ENCODE results near the gene RPS17.
"Not testable (repeated sequence)": the region's sequence is repeated elsewhere in the genome, so short reads cannot be mapped to it uniquely, and the experiment has no call there.

Gene RPS17

DNA sequence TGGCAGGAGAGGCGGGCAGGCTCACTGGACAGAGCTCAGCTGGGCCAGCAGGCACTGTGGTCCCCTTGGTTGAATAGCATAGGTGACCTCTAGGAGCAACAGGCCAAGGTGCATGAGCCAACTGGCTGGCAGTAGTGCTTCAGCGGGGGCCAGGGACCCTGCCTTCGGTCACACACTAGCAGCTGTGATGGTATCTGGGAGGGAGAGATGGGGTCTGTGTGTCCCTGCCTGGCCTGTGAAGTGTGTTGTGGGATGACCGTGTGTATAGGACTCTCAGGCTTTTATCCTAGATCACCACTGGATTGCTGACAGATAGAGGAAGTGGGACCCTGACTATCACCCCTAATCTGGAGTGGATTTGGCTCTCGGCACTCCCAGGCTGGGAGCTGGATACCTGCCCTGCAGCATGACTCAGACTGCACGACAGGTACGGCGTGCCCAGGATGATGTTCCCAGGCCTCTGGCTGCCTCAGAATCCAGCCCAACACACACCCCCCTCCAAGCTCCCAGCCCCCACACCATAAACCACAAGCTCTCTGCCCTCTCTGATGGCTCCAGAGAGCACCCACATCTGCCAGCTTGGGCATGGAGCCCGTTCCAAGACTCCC, 7.8 kb downstream of the RPS17 start:
- H3K27ac ChIP-seq, result peak overlapping the region; percentile 56; the same call in 1 of the 2 replicates
- TF ChIP-seq, protein P1, sequence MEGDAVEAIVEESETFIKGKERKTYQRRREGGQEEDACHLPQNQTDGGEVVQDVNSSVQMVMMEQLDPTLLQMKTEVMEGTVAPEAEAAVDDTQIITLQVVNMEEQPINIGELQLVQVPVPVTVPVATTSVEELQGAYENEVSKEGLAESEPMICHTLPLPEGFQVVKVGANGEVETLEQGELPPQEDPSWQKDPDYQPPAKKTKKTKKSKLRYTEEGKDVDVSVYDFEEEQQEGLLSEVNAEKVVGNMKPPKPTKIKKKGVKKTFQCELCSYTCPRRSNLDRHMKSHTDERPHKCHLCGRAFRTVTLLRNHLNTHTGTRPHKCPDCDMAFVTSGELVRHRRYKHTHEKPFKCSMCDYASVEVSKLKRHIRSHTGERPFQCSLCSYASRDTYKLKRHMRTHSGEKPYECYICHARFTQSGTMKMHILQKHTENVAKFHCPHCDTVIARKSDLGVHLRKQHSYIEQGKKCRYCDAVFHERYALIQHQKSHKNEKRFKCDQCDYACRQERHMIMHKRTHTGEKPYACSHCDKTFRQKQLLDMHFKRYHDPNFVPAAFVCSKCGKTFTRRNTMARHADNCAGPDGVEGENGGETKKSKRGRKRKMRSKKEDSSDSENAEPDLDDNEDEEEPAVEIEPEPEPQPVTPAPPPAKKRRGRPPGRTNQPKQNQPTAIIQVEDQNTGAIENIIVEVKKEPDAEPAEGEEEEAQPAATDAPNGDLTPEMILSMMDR (conservative IDR thresholded peaks at IDR 0.05), result no peak

DNA sequence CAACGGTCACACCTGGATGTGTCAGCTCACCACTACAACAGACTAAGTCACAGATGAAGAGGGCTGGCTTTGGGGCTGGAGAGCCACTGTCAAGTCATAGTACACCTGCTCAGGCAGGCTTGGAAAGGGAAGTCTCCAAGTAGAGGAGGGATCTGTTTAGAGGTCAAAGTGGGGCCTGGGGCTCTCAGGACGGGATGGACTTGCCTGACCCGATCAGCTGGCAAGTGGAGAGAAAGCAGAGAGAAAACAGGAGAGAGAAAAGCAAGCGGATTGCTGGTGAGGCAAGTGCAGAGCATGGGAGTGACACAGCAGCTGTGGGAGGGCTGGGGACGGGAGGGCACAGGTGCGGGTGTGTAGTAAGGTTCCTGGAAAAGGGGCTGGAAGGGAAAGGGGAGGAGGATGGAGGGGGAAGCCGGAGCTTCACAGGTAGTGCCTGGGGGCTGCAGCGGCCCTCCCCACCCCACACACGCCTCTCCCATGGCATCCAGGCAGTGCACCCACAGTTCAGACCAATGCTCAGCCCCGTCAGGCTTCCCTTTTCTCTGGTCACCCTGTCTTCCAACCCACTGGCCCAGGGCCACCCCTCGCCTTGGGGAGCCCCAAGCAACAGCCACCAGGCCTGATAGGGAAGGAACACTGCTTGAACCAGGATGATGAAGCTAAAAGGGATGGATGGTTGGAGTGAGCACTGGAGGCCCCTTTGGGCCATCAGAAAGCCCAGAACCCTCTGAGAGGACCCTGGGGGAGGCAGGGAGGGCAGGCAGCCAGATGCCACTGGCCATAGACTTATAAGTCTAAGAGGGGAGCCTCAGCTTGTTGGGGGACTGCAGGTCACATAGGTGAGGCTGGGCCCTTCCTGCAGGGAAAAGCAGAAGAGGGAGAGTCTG, 8.5 kb downstream of the RPS17 start:
- TF ChIP-seq, protein P1 (conservative IDR thresholded peaks at IDR 0.05), result no peak
- peak overlapping the region; percentile 56 for H3K27ac ChIP-seq

DNA sequence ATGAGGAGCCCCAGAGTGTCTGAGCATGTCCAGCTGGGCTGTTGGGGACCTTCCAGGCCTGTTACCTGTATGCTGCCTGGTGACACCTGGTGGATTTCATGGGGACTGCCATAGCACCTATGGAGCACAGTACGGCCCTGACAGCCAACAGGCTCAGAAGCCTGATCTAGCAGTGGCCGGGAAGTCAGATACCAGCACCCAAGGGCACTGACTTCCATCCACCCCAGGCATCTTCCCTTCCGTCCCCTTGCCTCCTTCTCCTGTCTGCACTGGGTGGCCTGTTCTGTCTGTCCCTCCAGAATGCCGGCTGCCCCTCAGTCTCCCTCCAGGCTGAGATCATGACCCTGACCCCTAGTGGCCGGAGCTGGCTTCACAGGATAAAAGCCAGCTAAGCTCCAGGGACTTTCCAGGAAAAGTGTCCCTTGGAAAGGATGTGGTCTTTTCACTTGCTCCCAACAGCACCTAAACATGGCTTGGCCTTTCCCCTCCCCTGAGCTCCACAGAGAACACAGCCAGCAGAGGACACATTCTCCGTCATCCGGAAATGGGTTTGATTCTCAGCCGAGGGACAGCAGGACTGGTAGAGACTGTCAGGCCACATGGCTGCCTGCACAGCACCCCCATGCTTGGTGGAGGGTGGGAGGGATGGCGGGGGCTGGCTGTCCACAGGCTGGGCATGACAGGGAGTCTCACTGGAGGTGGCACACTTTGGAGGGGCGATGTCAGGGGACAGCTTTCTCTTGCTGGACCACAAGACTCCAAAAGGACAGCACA, 9.5 kb downstream of the RPS17 start:
- TF ChIP-seq, protein P1 (conservative IDR thresholded peaks at IDR 0.05), result peak; percentile 99

DNA sequence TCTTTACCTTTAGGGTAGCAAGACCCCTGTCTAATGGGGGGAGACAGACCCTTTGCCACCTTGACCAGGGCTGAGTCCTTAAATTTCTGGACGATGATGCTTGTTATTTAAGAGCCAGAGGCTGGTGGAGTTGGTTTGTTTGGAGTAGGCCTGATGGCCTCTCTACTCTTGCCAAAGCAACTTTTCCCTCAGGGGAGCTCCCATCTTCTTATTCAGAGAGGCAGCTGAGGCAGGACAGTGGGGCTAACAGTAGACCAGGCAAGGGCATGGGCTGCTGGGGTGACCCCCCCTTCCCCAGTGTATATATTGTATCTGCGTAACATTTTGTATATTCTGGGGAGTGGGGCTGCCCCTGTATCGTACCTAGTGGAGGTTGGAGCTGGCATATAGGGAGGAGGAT, 10.3 kb downstream of the RPS17 start:
- TF ChIP-seq, protein P1 (conservative IDR thresholded peaks at IDR 0.05), result no peak
- H3K27ac ChIP-seq, result no peak overlapping the region; the same call in 1 of the 2 replicates

More for the DNA sequence above, 9.5 kb downstream of the RPS17 start:
- H3K27ac ChIP-seq, result peak overlapping the region; percentile 56

DNA sequence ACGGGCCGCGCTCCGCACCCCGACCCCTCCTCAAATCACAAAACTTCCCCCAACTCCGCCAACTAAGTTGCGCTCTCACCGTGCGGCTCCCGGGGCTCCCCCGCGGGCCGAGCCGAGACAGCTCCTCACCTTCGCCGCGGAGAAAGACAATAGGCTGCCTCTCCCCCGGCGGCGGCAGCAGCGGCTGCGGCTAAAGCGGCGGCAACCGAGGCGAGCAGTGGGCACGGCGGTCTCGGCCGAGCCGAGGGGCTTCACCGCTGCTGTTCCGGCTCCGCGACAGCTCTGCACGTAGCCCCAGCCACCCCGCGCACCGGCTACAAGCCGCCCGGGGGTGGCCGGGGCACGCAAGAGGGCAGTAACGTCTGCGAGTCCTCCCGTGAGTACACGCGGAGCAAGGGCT, 26.7 kb downstream of the RPS17 start:
- not testable (repeated sequence) for H3K27ac ChIP-seq

DNA sequence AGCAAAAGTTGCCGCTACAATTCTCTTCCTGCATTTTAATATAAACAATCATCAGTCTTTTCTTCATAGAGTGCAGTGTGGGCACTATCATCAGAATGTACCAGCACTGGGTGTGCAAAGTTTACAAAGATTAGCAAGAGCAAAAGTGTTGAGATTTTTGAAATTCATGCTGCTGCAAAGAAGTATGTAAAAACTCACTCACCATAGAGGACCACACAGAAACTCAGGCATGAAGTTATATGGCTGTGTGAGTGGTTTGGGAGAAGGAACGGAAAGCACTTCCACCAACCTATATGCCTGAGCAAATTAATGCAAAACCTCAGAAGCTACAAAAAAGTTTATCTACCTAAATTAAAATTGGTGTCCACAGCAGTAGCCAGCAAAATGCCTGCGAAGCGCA, 32.6 kb downstream of the RPS17 start:
- not testable (repeated sequence) for H3K27ac ChIP-seq

DNA sequence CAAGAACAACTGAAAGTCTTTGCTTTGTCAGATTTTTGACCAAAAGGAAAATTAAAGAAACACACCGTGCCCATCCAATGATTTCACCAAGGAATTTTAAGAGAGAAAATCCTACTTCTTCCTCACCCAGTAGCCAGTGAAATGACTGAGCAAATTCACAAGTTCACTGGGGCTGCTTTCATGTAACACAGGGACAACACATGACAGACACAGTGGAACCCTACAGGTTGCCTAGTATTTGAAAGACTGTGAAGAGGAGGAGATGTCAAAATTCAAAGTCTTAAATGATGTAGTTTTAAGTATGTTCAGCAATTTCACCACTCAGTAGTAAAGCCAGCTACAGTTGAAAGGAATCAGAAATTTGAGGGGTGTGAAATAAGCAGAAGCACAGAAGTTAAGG, 33.2 kb downstream of the RPS17 start:
- H3K27ac ChIP-seq, result not testable (repeated sequence)

DNA sequence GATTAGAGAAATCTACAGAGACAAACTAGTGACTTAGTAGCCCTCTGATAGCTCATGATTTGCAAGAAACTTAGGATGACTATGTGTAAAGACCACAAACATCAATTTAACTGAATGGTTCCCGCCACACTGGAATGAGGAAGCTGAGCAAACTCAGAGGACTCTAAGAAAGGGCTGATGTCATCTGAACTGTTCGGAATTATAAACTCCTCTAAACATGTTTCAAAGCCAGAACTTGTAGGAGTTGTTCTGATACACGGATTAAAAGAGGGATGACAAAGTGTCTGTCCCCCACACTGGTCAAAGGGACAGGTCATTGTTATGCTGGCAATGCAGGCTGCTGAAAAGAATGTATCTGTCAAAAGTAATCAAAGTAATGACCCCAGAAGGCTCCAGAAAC, 34.4 kb downstream of the RPS17 start:
- H3K27ac ChIP-seq, result not testable (repeated sequence)

DNA sequence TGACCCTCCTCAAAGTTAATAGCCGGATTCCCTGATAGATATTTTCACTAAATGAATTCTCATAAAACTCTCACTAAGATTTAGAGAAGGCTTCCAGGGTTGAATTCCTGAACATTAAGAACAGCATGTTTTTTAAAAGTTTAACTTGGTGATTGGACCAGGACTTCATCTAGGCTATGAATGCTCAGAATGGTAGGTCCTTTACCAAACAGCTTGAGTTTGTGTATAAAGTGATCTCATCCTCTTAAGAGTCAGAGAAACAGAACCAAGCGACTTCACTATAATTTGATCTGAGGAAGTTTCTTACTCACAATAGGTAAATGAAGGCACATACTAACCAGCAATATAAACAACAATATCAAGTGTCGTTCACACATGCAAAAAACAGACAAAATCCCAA, 36.2 kb downstream of the RPS17 start:
- H3K27ac ChIP-seq, result not testable (repeated sequence)

DNA sequence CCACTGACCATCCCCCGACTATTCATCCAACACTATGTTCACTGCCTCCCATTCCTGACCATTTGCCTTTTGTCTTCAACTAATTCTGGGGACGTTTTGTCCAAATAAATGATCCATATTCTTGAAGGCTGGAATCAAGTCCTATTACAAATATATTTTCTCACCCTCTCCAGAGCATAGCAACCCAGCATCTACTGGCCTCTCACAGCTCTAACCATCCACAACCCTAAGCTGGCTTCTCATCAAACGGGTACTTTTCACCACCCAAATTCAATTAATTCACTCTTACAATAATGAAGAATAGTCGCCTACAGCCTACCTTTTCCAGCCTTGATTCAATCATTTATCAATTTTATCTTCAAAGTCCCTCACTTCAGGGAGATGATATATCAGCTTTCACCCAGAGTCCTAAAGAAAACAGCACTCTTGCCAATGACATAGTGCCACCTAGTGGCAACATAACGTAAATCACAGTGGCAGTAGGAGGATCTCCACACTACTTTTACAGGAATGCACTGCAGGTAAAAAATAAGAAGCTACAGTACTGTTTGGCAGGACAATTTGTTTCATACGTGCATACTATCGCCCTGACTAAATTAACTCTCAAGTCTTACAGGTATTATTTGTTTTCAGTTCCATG, 37.4 kb downstream of the RPS17 start:
- H3K27ac ChIP-seq, result not testable (repeated sequence)

DNA sequence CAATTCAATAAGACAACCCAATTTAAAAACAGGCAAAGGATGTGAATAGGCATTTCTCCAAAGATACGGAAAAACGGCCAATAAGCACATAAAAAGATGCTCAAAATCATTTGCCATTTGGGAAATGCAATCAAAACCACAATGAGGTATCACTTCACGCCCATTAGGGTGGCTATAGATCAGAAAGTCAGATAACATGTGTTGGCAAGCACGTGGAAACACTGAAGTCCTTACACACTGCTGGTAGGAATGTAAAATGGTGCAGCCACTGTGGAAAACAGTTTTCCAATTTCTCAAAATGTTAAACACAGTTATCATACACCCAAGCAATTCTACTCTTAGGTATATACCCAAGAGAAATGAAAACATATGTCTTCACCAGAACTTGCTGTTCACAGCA, 39.5 kb downstream of the RPS17 start:
- H3K27ac ChIP-seq, result not testable (repeated sequence)

DNA sequence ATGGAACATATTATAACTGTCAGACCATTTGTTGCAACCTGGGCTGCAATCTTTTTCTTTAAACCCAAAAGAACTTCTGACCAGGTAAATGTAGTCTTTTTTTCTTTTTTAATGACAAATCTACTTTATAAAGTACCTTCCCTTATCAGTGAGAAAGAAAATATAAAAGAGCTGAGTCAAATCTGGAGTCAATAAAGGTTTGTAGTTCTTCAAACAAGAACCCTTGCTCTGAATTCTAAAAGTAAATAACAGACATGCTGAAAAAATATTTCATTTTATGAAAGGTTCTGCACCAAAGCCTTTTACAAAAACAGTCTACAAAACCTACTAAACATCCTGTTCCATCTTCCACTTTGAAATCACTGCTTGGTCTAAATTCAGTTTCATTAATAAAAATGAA, 42.3 kb downstream of the RPS17 start:
- not testable (repeated sequence) for H3K27ac ChIP-seq

DNA sequence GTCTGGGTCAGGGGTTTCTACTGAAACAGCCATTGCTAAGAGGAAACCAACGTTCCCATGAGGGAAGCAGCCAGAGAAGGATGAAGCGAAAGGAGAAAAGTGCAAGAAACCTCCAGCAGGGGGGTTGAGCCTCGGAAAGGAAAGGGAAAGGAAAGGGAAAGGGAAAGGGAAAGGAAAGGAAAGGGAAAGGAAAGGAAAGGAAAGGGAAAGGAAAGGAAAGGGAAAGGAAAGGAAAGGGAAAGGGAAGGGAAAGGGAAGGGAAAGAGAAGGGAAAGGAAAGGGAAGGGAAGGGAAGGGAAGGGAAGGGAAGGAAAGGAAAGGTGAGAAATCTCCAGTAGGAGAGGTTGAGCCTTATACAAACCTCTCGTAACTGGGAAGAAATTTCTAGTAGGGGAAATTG, 52.0 kb downstream of the RPS17 start:
- peak overlapping the region; percentile 68 for H3K27ac ChIP-seq

DNA sequence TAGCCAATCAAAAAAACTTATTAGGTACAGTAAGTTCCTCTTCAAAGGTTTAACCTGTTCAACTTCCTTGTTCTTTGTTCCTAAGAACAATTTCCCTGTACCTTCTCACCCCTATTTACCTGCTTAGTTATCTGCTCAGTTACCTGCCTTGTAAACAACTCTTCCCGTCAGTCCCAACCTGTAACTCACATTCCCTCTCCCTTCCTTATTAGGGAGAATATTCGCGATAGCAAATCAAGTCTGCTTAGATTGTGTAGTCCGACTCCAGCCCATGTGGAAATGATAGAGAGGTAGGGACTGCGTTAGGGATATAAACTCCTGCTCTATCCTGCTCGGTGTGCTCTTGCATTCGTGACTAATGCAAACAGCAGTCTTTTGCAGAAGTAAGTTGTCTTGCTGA, 53.2 kb downstream of the RPS17 start:
- peak overlapping the region; percentile 68 for H3K27ac ChIP-seq

All from VCaP (cell line).